ENCODE measurements around the gene OTULIN. TPM values are rescaled to one million over a fixed set of nuclear protein-coding genes. Genes with fewer than 3 reads are reported as not detected.
A peak's percentile ranks its signal among the peaks of the same experiment; 100 is the strongest.

The OTULIN gene
- total RNA-seq, 1 donor from 2014 or later, result 96.5 TPM

DNA sequence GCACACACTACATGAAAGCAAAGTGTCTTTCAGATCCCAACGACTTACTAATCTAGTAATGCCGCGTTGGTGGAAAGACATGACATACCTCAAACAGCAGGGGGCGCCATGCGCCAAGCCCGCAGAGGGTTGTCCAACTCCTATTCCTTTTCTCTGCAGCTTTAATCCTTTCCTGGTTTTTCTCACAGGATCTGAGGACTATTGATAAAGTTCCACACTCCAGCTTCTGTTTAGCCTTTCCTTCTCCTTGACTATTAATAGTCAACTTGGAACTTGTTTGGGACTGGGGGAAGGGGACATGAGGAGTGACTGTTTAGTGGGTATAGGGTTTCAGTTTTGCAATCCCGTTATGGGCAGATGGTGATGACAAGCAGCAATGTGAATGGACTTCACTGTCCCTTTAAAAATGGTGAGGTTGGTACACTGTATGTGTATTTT, 62.9 kb downstream of the OTULIN start:
- H3K27ac Mint-ChIP-seq, result no peak overlapping the region
- H3K9me3 Mint-ChIP-seq, result no peaks in the 10 kb centered on the region
- intact Hi-C loops (cut with micrococcal nuclease), result loop anchor here (1.0 to 5.0 kb wide), 8 partner anchors 40 to 287 kb away; no protein-coding TSS in a partner anchor
- peak; percentile 65 for ATAC-seq (ENCODE audit: low read depth)
- H3K27me3 Mint-ChIP-seq, result no peaks in the 10 kb centered on the region
- peaks cover 12% of the 10 kb centered on the region for H3K4me1 Mint-ChIP-seq
- H3K4me3 Mint-ChIP-seq, result no peak overlapping the region
- POLR2A ChIA-PET, result interaction anchor here (1.8 kb wide), 1 partner anchor 144 kb away, joined by 9 read pairs; the partner anchor contains the start of gene ANKH
- H3K36me3 Mint-ChIP-seq (ENCODE audit: low read depth), result peaks cover 11% of the 10 kb centered on the region
- CTCF ChIA-PET, result interaction anchor here (0.8 to 6.2 kb wide), 26 partner anchors 9 to 287 kb away, joined by 3 to 91 read pairs (median 5); partner anchors contain the start of gene ANKH
- TF ChIP-seq CTCF (IDR thresholded peaks at IDR 0.05), result peak; percentile 98
- peak; percentile 53 for DNase-seq

DNA sequence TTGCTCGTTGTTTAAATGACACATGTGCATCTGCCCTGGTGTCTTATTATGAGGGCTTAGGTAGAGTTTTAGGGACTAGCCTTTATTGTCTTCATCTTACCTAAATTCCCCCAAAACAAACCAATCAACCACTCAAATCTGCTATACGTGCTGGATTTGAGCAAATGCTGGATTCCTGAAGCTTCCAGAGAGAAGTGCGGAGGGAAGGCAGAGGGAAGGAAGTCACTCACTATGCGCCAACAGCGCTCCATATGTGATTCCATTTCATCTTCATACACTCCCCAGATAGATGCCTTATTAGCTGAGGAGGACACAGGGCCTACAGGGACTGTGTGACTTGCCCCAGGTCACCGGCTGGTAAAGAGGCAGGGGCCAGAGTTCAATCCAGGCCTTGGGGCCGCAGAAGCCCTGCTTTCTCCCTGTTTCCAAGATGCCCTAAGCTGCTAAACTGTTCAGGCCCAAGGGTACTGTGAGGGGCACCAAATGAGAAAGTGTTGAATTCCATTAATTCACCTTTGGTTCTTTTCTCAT, 63.5 kb downstream of the OTULIN start:
- POLR2A ChIA-PET, result no interaction called here
- Mint-ChIP-seq H3K36me3 (ENCODE audit: low read depth) (peaks cover 14% of the 10 kb centered on the region), H3K27ac (no peak overlapping the region), H3K9me3 (no peaks in the 10 kb centered on the region), H3K27me3 (no peaks in the 10 kb centered on the region), H3K4me3 (no peak overlapping the region), H3K4me1 (peaks cover 12% of the 10 kb centered on the region)
- ATAC-seq (ENCODE audit: low read depth), result no peak
- no peak for TF ChIP-seq CTCF (IDR thresholded peaks at IDR 0.05)
- no peak for DNase-seq
- intact Hi-C loops (cut with micrococcal nuclease), result loop anchor here (1.0 to 5.0 kb wide), 8 partner anchors 41 to 286 kb away; no protein-coding TSS in a partner anchor
- CTCF ChIA-PET, result interaction anchor here (1.0 to 6.2 kb wide), 18 partner anchors 9 to 287 kb away, joined by 3 to 91 read pairs (median 6); partner anchors contain the start of gene ANKH

- H3K4me3 Mint-ChIP-seq, result no peak overlapping the region
- TF ChIP-seq CTCF (IDR thresholded peaks at IDR 0.05), result no peak
- peaks cover 12% of the 10 kb centered on the region for H3K4me1 Mint-ChIP-seq
- DNase-seq (no peak), ATAC-seq (ENCODE audit: low read depth) (no peak)
- H3K27me3 Mint-ChIP-seq, result no peaks in the 10 kb centered on the region
- H3K9me3 Mint-ChIP-seq, result no peaks in the 10 kb centered on the region
- ChIA-PET POLR2A (no interaction called here), CTCF (interaction anchor here (0.7 to 6.2 kb wide), 8 partner anchors 10 to 274 kb away, joined by 3 to 91 read pairs (median 8); partner anchors contain the start of gene ANKH)
- H3K36me3 Mint-ChIP-seq (ENCODE audit: low read depth), result peaks cover 15% of the 10 kb centered on the region
- no peak overlapping the region for H3K27ac Mint-ChIP-seq
- intact Hi-C loops (cut with micrococcal nuclease), result loop anchor here (5.0 kb wide), 2 partner anchors 41 to 84 kb away; no protein-coding TSS in a partner anchor
These were observed 64.0 kb downstream of the OTULIN start for GRCh38 chr5:14728459-14728938.

GRCh38 chr5:14729448-14730385, 65.2 kb downstream of the OTULIN start:
- Mint-ChIP-seq H3K27ac (no peak overlapping the region), H3K27me3 (no peaks in the 10 kb centered on the region), H3K36me3 (ENCODE audit: low read depth) (peaks cover 26% of the 10 kb centered on the region), H3K4me3 (no peak overlapping the region), H3K4me1 (peaks cover 3% of the 10 kb centered on the region), H3K9me3 (no peaks in the 10 kb centered on the region)
- DNase-seq (no peak), ATAC-seq (ENCODE audit: low read depth) (no peak)
- TF ChIP-seq CTCF (IDR thresholded peaks at IDR 0.05), result no peak
- ChIA-PET POLR2A (no interaction called here), CTCF (interaction anchor here (5.1 to 6.2 kb wide), 2 partner anchors 142 to 273 kb away, joined by 53 to 91 read pairs; partner anchors contain the start of gene ANKH)
- intact Hi-C loops (cut with micrococcal nuclease), result loop anchor here (5.0 kb wide), 2 partner anchors 42 to 83 kb away; no protein-coding TSS in a partner anchor
